ENCODE results near the gene ZBTB2. TPM values are rescaled to one million over a fixed set of nuclear protein-coding genes. Genes with fewer than 3 reads are reported as not detected.

The ZBTB2 gene
- total RNA-seq, 4 donors from 2014 or later: 7.1 to 16.3 (median 11.5) TPM

DNA sequence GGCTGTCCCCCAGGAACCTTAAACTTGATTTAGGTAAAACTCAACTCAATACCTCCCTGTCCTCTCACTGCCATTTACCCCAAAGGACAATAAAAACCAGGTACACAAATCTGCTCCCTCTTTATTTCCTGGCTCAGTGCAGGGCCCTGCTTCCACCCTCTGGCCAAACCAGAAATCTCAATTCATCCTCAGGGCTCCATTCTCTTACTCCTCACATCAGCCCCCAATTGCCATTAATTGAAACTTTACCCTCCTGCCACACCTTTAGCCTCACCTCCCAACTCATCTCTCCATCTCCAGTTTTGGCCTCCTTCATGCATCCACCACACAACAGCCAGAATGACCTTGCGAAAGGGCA, 10.5 kb downstream of the ZBTB2 start:
- DNase-seq (ENCODE audit: extremely low spot score): no peak
- no peak overlapping the region for H3K27ac ChIP-seq (replicated peaks in 1 of 4)
- no peak overlapping the region for H3K4me3 ChIP-seq
- no peaks in the 10 kb centered on the region for H3K9me3 ChIP-seq
- TF ChIP-seq POLR2A (IDR thresholded peaks at IDR 0.05; ENCODE audit: low read depth): no peak
- TF ChIP-seq, protein P1, sequence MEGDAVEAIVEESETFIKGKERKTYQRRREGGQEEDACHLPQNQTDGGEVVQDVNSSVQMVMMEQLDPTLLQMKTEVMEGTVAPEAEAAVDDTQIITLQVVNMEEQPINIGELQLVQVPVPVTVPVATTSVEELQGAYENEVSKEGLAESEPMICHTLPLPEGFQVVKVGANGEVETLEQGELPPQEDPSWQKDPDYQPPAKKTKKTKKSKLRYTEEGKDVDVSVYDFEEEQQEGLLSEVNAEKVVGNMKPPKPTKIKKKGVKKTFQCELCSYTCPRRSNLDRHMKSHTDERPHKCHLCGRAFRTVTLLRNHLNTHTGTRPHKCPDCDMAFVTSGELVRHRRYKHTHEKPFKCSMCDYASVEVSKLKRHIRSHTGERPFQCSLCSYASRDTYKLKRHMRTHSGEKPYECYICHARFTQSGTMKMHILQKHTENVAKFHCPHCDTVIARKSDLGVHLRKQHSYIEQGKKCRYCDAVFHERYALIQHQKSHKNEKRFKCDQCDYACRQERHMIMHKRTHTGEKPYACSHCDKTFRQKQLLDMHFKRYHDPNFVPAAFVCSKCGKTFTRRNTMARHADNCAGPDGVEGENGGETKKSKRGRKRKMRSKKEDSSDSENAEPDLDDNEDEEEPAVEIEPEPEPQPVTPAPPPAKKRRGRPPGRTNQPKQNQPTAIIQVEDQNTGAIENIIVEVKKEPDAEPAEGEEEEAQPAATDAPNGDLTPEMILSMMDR (IDR thresholded peaks at IDR 0.05): no peak
- TF ChIP-seq POLR2AphosphoS5 (IDR thresholded peaks at IDR 0.05): no peak
- no peak for TF ChIP-seq EP300 (IDR thresholded peaks at IDR 0.05)
- H3K4me1 ChIP-seq: peaks cover 0 to 15% (median 11%) of the 10 kb centered on the region in 4 donors
- no peaks in the 10 kb centered on the region for H3K27me3 ChIP-seq
- peaks cover 0 to 3% (median 0%) of the 10 kb centered on the region in 4 donors for H3K36me3 ChIP-seq
- WGBS: 100% methylated on average over 1 of the region's 1 CpG
- intact Hi-C loops (cut with DNase I): no loop called here

GRCh38 chr6:151379933-151380847, 11.2 kb downstream of the ZBTB2 start:
- Histone ChIP-seq H3K4me1 (peaks cover 0 to 15% (median 9%) of the 10 kb centered on the region in 4 donors), H3K27me3 (no peaks in the 10 kb centered on the region), H3K9me3 (no peaks in the 10 kb centered on the region), H3K4me3 (peak overlapping the region in 1 of 4 donors; percentile 10), H3K27ac (replicated peaks in 1 of 4) (peak overlapping the region in 2 of 4 donors; percentile 22 to 27), H3K36me3 (peaks cover 0 to 3% (median 0%) of the 10 kb centered on the region in 4 donors)
- no peak for DNase-seq (ENCODE audit: extremely low spot score)
- no peak for TF ChIP-seq POLR2A (IDR thresholded peaks at IDR 0.05; ENCODE audit: low read depth)
- TF ChIP-seq EP300 (IDR thresholded peaks at IDR 0.05): no peak
- TF ChIP-seq, protein P1 (IDR thresholded peaks at IDR 0.05): no peak
- no peak for TF ChIP-seq POLR2AphosphoS5 (IDR thresholded peaks at IDR 0.05)
- intact Hi-C loops (cut with DNase I): no loop called here
- 82% methylated on average over 14 of the region's 14 CpGs for WGBS

DNA sequence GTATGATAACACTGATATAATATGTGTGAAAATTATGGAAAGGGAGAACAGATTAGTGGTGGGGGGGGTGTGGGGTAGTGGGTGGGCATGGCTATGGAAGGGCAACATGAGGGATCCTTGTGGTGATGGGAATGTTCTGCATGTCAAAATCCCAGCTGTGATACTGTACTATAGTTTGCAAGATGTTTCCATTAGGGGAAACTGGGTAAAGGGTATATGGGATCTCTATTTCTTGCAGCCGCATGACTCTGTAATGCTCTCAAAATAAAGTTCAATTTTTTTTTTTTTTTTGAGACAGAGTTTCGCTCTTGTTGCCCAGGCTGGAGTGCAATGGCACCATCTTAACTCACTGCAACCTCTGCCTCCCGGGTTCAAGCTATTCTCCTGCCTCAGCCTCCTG, 14.3 kb downstream of the ZBTB2 start:
- intact Hi-C loops (cut with DNase I): no loop called here
- H3K4me3 ChIP-seq: no peak overlapping the region
- WGBS: 64% methylated on average over 3 of the region's 3 CpGs

DNA sequence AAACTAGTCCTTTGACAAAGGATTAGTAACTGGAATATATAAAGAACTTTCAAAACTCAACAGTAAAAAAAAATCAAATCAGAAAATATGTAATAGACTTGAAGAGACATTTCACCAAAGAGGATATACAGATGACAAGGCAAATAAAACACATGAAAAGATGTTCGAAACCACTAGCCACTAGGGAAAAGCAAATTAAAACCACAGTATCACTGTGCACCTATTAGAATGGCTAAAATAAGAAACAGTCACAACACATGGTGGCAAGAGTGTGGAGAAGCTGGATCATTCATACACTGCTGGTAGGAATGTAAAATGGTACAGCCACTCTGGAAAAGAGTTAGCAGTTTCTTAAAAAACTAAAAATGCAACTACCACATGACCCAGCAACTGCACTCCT, 14.9 kb downstream of the ZBTB2 start:
- Histone ChIP-seq H3K36me3 (peaks cover 2 to 14% (median 10%) of the 10 kb centered on the region in 4 donors), H3K27me3 (no peaks in the 10 kb centered on the region), H3K4me3 (no peak overlapping the region), H3K4me1 (peaks cover 8 to 21% (median 13%) of the 10 kb centered on the region in 4 donors), H3K27ac (replicated peaks in 1 of 4) (no peak overlapping the region), H3K9me3 (no peaks in the 10 kb centered on the region)
- no peak for DNase-seq (ENCODE audit: extremely low spot score)
- intact Hi-C loops (cut with DNase I): no loop called here
- TF ChIP-seq, protein P1 (IDR thresholded peaks at IDR 0.05): no peak
- TF ChIP-seq POLR2AphosphoS5 (IDR thresholded peaks at IDR 0.05) (no peak), POLR2A (IDR thresholded peaks at IDR 0.05; ENCODE audit: low read depth) (no peak)
- WGBS: 91% methylated on average over 1 of the region's 1 CpG

More for the DNA sequence above, 14.3 kb downstream of the ZBTB2 start:
- peaks cover 0 to 8% (median 5%) of the 10 kb centered on the region in 4 donors for H3K36me3 ChIP-seq
- TF ChIP-seq POLR2AphosphoS5 (IDR thresholded peaks at IDR 0.05) (no peak), POLR2A (IDR thresholded peaks at IDR 0.05; ENCODE audit: low read depth) (no peak), EP300 (IDR thresholded peaks at IDR 0.05) (no peak)
- TF ChIP-seq, protein P1 (IDR thresholded peaks at IDR 0.05): no peak
- peaks cover 8 to 21% (median 13%) of the 10 kb centered on the region in 4 donors for H3K4me1 ChIP-seq
- no peaks in the 10 kb centered on the region for H3K27me3 ChIP-seq
- DNase-seq (ENCODE audit: extremely low spot score): no peak
- H3K27ac ChIP-seq (replicated peaks in 1 of 4): no peak overlapping the region
- H3K9me3 ChIP-seq: no peaks in the 10 kb centered on the region

Data from esophagus muscularis mucosa (tissue), 4 donors.